Pulmonary artery endothelial cell (primary cell): Measurements from ENCODE around the gene RRAS. TPM values are rescaled to one million over a fixed set of nuclear protein-coding genes. Genes with fewer than 3 reads are reported as not detected.
A peak's percentile ranks its signal among the peaks of the same experiment; 100 is the strongest.

Source experiments
- DNase-seq: peaks from one replicate; pipeline ENCODE4 v3.0.0-alpha.2; 2011; ENCODE audit warnings: low read depth, low spot score
- total RNA-seq: library from RNA; depleted of rRNA; stranded (reverse); fragments of >200 nt; gene quantifications from 2 replicates; pipeline ENCODE4 v1.2.3, GENCODE V29; 2014

RRAS gene
- total RNA-seq, 1 donor from 2014 or later: 54.9 TPM

DNA sequence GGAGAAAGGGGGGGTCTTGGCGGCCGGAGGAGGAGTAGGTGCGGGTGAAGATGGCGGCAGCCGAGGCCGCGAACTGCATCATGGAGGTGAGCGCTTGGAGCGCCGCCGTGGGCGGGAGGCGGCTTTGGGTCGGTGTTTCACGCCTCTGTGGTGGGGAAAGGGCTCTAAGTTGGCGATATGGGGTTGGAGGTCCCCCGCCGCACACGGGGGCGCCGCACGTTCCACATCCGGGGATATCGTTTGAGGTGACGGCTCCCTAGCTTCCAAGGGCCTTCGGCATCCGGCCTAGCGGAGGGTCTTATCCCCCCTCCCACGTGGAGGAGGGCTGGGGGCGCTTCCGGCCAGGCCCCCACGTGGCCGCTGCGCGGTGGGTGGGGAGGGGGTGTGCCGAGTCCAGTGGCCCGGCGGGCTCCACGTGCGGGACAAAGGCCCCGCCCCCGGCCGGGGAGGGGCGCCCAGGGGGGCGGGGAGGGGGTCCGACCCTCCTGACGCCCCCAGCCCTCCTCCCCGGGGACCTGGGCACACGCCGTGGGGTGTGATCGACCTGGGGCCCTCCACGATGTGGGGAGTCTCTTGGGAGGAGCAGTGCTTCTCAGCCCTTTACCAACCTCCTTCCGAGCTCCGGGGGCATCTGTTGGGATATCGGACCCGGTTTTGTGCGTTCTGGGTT lies 37.4 kb upstream of the RRAS start, which contains the start of gene PRMT1:
PRMT1 (plus strand) TSS at position 41 of the 670 bp plus-strand sequence; CDS start at position 51, 10 bp downstream.
- no peak for DNase-seq

- DNase-seq: peak; percentile 100
These were observed 36.9 kb upstream of the RRAS start for GRCh38 chr19:49676784-49677230.

GRCh38 chr19:49676136-49676783 lies 36.3 kb upstream of the RRAS start:
- peak; percentile 83 for DNase-seq

- no peak for DNase-seq
These were observed 32.4 kb upstream of the RRAS start for GRCh38 chr19:49672131-49672919.

DNA sequence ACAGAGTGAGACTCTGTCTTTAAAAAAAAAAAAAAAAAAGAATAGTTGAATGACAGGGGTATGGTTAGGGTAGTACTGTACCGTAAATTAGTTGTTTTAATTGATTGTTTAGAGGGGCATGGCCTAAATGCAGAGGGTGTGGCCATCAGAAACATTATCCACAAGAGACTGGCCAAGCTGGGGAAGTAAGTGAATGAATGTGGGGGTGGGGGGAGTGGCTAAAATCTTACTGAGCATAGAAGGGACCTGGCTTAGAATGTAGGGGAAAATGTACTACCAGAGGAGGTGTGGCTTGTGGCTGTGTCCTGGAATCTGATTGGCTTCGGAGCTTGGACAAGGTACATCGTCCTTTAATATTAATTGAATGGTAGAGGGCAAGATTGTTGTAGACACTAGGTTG lies 29.6 kb upstream of the RRAS start:
- DNase-seq: no peak

GRCh38 chr19:49667473-49667872 lies 27.5 kb upstream of the RRAS start:
- DNase-seq: no peak

DNA sequence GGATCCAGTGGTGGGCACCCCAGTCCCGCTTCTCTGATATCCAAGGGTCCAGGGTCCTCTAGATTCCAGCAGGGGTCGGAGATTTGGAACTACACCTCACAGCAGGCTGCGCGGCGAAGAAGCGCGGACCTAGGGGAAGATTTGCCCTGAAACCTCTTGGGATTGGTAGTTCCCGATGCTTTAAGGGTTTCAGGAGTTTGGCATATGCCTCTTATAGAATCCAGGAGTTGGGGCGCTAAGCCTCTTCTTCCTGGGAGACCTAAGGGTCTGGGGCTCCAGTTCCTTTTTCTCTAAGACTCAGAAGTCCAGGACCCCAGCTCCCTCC lies 26.1 kb upstream of the RRAS start:
- no peak for DNase-seq

- peak; percentile 81 for DNase-seq
These were observed 25.6 kb upstream of the RRAS start, which contains the start of the genes BCL2L12 and IRF3 for GRCh38 chr19:49665351-49666119. TSS of gene BCL2L12 (plus strand) at chr19:49665933. CDS start at chr19:49666693, 760 bp downstream. TSS of gene IRF3 (minus strand) at chr19:49665857. CDS start at chr19:49664838, 1,019 bp downstream.

GRCh38 chr19:49665036-49665350 lies 25.1 kb upstream of the RRAS start:
- no peak for DNase-seq

DNA sequence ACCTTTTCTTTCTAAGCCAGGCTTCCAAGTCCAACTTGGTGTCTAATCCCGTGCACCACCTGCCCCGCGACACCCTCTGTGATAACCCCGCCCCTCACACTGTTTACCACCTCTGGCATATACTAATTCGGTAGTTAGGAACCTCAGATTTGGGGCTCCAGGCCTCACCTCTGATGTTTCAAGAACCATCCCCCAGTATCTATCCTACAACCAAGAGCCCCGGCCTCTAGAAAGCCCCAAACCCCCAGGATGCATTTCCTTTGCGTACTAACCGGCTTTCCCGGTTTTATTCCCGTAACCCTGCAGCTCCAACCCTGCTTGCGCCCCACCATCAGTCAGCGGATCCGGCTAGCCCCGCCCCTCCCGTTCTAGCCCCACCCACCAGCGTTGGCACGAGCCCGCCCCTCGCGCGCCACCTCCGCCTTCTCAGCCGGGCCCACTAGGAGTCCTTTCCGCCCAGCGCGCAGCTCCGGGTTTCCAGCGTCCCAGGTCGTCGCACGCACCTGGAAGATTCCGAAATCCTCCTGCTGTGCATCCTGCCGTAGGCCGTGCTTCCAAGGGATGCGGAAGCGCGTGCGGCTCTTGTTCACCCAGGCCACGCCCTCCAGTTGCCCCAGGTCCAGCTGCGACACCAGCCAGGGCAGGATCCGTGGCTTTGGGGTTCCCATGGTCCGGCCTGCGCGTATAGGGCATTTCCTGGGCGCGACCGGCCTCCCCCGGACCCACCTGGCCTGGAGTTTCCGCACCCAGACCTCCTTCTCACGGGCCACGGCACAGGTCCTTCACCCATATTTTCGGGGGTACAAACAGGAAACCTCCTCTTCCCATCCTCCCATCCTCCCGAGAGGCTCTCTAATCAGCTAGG lies 24.5 kb upstream of the RRAS start:
- no peak for DNase-seq

GRCh38 chr19:49663224-49663623 lies 23.3 kb upstream of the RRAS start:
- no peak for DNase-seq

DNA sequence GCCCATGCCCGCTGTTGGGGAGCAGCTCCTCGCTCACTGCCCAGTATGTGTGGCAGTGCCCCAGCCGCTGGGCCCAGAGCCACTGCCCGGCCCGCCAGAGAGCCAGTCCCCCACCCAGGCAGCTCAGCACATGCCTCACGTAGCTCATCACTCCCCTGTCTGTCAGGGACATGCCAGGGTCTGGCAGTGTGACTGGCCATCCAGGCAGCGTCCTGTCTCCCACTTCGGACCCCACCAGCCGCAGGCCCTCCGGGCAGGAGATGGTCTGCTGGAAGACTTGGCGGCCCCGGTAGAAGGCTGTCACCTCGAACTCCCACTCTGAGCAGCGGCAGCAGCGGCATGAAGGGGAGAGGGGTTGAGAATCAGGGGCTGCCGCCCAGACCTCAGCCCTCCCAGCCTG lies 22.1 kb upstream of the RRAS start:
- DNase-seq: no peak

GRCh38 chr19:49660338-49660961 lies 20.5 kb upstream of the RRAS start:
- no peak for DNase-seq

DNA sequence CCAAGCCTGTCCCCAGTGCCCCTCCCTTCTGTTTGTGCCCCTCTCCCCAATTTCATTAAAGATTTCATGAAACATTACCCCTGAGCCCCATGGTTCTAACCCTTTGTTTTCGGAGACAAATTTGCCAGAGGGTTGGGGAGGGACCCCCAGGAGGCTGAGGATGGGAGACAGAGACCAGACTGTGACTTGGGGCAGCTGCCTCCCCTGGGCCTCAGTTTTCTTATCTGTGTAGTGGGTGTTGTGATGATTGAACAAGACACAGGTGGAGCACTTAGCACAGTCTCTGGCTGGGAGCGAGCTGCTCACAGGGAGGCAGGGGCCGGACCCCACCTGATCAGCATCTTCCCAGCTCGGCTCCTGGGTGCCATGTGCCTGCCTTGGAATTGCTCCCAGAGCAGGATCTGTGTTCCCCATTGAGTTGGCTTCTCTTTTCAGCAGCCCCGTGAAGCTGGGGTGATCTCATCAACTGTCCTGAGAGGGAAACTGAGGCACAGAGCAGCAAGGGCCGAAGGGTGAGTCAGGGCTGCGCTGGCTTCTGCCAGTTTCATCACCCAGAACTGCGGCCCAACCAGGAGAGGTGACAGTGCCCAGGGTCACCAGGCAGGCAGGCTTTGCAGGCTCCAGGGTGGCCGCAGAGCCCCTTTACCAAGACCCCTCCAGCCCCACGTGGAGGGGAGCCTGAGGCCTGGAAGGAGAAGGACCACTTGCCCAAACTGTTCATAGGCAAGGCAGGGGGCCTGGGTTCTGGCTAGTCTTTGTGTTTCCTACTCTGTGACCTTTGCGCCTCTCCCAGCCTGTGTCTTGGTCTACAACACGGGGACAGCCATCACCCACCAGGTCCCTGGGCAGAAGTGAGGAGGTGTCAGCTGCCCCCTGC lies 18.9 kb upstream of the RRAS start:
- no peak for DNase-seq

- DNase-seq: no peak
These were observed 18.2 kb upstream of the RRAS start for GRCh38 chr19:49658139-49658517.

GRCh38 chr19:49657493-49658138 lies 17.7 kb upstream of the RRAS start:
- DNase-seq: no peak

- DNase-seq: no peak
These were observed 16.6 kb upstream of the RRAS start for GRCh38 chr19:49656456-49657109.
